ENCODE results near the gene IFT25. TPM values are rescaled to one million over a fixed set of nuclear protein-coding genes. Genes with fewer than 3 reads are reported as not detected.

The IFT25 gene
- total RNA-seq, 1 experiment from 2014 or later = 31.7 TPM

GRCh38 chr1:53899206-53899628 lies 46.3 kb downstream of the IFT25 start:
- H3K36me3 Mint-ChIP-seq (ENCODE audit: insufficient read depth, unreplicated experiment) = peaks cover 7% of the 10 kb centered on the region
- no peaks in the 10 kb centered on the region for H3K27me3 ChIP-seq (replicated peaks; ENCODE audit: control insufficient read depth, insufficient read depth, low read length)
- no peak overlapping the region for H3K4me3 ChIP-seq (ENCODE audit: low read depth, low read length)
- H3K4me3 Mint-ChIP-seq (ENCODE audit: unreplicated experiment) = no peak overlapping the region
- H3K27me3 Mint-ChIP-seq (ENCODE audit: insufficient read depth, unreplicated experiment) = no peaks in the 10 kb centered on the region
- ChIA-PET POLR2A (no interaction called here), CTCF (interaction anchor here (1.0 kb wide), 1 partner anchor 48 kb away, joined by 3 read pairs; no protein-coding TSS in a partner anchor)
- intact Hi-C loops (cut with micrococcal nuclease; ENCODE audit: unreplicated experiment) = no loop called here
- H3K9me3 ChIP-seq = no peaks in the 10 kb centered on the region
- TF ChIP-seq CTCF (IDR thresholded peaks at IDR 0.05; ENCODE audit: insufficient read depth in 1 of 2, low read depth in 1 of 2, low read length in 1 of 2, severe bottlenecking in 1 of 2, unreplicated experiment in 1 of 2) = no peak
- no peak overlapping the region for H3K27ac Mint-ChIP-seq (ENCODE audit: unreplicated experiment)
- no peak for DNase-seq
- H3K4me1 Mint-ChIP-seq (ENCODE audit: low read depth, unreplicated experiment) = peaks cover 31% of the 10 kb centered on the region
- no peaks in the 10 kb centered on the region for H3K9me3 Mint-ChIP-seq (ENCODE audit: unreplicated experiment)
- BruUV-seq (replicated peaks) = no TSS peak
- H3K4me1 ChIP-seq = peaks cover 22% of the 10 kb centered on the region
- no peaks in the 10 kb centered on the region for H3K36me3 ChIP-seq (ENCODE audit: control insufficient read depth, insufficient read depth, low read length)

- DNase-seq = no peak
- no peak overlapping the region for H3K4me3 Mint-ChIP-seq (ENCODE audit: unreplicated experiment)
- Histone ChIP-seq H3K4me3 (ENCODE audit: low read depth, low read length) (no peak overlapping the region), H3K4me1 (peaks cover 20% of the 10 kb centered on the region), H3K27me3 (replicated peaks; ENCODE audit: control insufficient read depth, insufficient read depth, low read length) (no peaks in the 10 kb centered on the region), H3K36me3 (ENCODE audit: control insufficient read depth, insufficient read depth, low read length) (no peaks in the 10 kb centered on the region), H3K9me3 (no peaks in the 10 kb centered on the region)
- intact Hi-C loops (cut with micrococcal nuclease; ENCODE audit: unreplicated experiment) = no loop called here
- CTCF ChIA-PET = no interaction called here
- peaks cover 7% of the 10 kb centered on the region for H3K36me3 Mint-ChIP-seq (ENCODE audit: insufficient read depth, unreplicated experiment)
- H3K27me3 Mint-ChIP-seq (ENCODE audit: insufficient read depth, unreplicated experiment) = no peaks in the 10 kb centered on the region
- H3K27ac Mint-ChIP-seq (ENCODE audit: unreplicated experiment) = peak overlapping the region; percentile 53
- no peak for TF ChIP-seq CTCF (IDR thresholded peaks at IDR 0.05; ENCODE audit: insufficient read depth in 1 of 2, low read depth in 1 of 2, low read length in 1 of 2, severe bottlenecking in 1 of 2, unreplicated experiment in 1 of 2)
- POLR2A ChIA-PET = no interaction called here
- no TSS peak for BruUV-seq (replicated peaks)
- H3K4me1 Mint-ChIP-seq (ENCODE audit: low read depth, unreplicated experiment) = peaks cover 27% of the 10 kb centered on the region
- H3K9me3 Mint-ChIP-seq (ENCODE audit: unreplicated experiment) = no peaks in the 10 kb centered on the region
These were observed 48.8 kb downstream of the IFT25 start for GRCh38 chr1:53896635-53897229.

DNA sequence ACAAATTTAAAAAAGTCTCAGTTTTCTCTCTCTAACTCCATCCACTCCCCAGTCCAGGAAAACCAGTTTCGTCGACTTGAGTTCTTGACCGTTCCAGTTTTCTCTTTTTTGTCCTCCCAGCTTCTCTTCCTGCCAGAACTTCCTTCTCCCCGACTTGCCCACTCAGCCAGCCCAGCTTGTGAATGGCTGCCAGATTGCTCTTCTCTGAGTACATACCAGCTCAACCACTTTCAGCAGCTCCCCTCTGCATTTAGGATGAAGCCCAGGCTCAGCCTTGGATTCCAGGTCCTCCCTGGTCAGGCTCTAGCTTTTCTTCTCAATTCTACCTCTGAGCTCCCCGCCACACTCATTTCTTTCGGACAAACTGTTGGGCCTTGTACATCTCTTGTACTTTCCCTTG lies 50.1 kb downstream of the IFT25 start:
- no TSS peak for BruUV-seq (replicated peaks)
- TF ChIP-seq CTCF (IDR thresholded peaks at IDR 0.05; ENCODE audit: insufficient read depth in 1 of 2, low read depth in 1 of 2, low read length in 1 of 2, severe bottlenecking in 1 of 2, unreplicated experiment in 1 of 2) = no peak
- H3K27ac Mint-ChIP-seq (ENCODE audit: unreplicated experiment) = peak overlapping the region; percentile 61
- Histone ChIP-seq H3K27me3 (replicated peaks; ENCODE audit: control insufficient read depth, insufficient read depth, low read length) (no peaks in the 10 kb centered on the region), H3K4me3 (ENCODE audit: low read depth, low read length) (no peak overlapping the region), H3K4me1 (peaks cover 22% of the 10 kb centered on the region), H3K9me3 (no peaks in the 10 kb centered on the region), H3K36me3 (ENCODE audit: control insufficient read depth, insufficient read depth, low read length) (no peaks in the 10 kb centered on the region)
- peaks cover 7% of the 10 kb centered on the region for H3K36me3 Mint-ChIP-seq (ENCODE audit: insufficient read depth, unreplicated experiment)
- no peaks in the 10 kb centered on the region for H3K27me3 Mint-ChIP-seq (ENCODE audit: insufficient read depth, unreplicated experiment)
- CTCF ChIA-PET = interaction anchor here (0.9 kb wide), 1 partner anchor 50 kb away, joined by 4 read pairs; the partner anchor contains the start of gene IFT25
- no peaks in the 10 kb centered on the region for H3K9me3 Mint-ChIP-seq (ENCODE audit: unreplicated experiment)
- peak overlapping the region; percentile 30 for H3K4me3 Mint-ChIP-seq (ENCODE audit: unreplicated experiment)
- POLR2A ChIA-PET = no interaction called here
- H3K4me1 Mint-ChIP-seq (ENCODE audit: low read depth, unreplicated experiment) = peaks cover 21% of the 10 kb centered on the region
- intact Hi-C loops (cut with micrococcal nuclease; ENCODE audit: unreplicated experiment) = no loop called here
- DNase-seq = no peak
